Measurements from ENCODE around the gene CSDE1. TPM values are rescaled to one million over a fixed set of nuclear protein-coding genes. Genes with fewer than 3 reads are reported as not detected.

CSDE1 gene
- total and polyA plus RNA-seq, 2 experiments from 2014 or later = 161 to 802 TPM

GRCh38 chr1:114694540-114695310 lies 63.1 kb downstream of the CSDE1 start:
- TF ChIP-seq EZH2 (IDR thresholded peaks at IDR 0.05; ENCODE audit: borderline replicate concordance) (no peak), EZH2phosphoT487 (IDR thresholded peaks at IDR 0.05; ENCODE audit: low read depth, severe bottlenecking, unreplicated experiment) (no peak), CTCF (IDR thresholded peaks at IDR 0.05; ENCODE audit: poor library complexity) (no peak)
- Histone ChIP-seq H3K4me2 (no peak overlapping the region), H2AFZ (no peak overlapping the region), H3K4me3 (no peak overlapping the region), H3K4me1 (ENCODE audit: insufficient read depth) (no peaks in the 10 kb centered on the region), H3K9me3 (ENCODE audit: low read depth) (no peaks in the 10 kb centered on the region), H3K27ac (no peak overlapping the region), H3K36me3 (replicated peaks; ENCODE audit: insufficient read depth, low read depth) (no peaks in the 10 kb centered on the region), H3K79me2 (no peaks in the 10 kb centered on the region), H4K20me1 (ENCODE audit: insufficient read depth, poor library complexity, severe bottlenecking) (no peaks in the 10 kb centered on the region), H3K9me2 (replicated peaks; ENCODE audit: insufficient read depth) (no peaks in the 10 kb centered on the region), H3K27me3 (no peaks in the 10 kb centered on the region)
- 94% methylated on average over 9 of the region's 9 CpGs for WGBS (ENCODE audit: low lambda C conversion rate, missing lambda C conversion rate)
- DNase-seq (ENCODE audit: low spot score) = no peak

- TF ChIP-seq CTCF (IDR thresholded peaks at IDR 0.05; ENCODE audit: poor library complexity) = no peak
- TF ChIP-seq EZH2phosphoT487 (IDR thresholded peaks at IDR 0.05; ENCODE audit: low read depth, severe bottlenecking, unreplicated experiment) = no peak
- no peak for TF ChIP-seq EZH2 (IDR thresholded peaks at IDR 0.05; ENCODE audit: borderline replicate concordance)
- Histone ChIP-seq H3K36me3 (replicated peaks; ENCODE audit: insufficient read depth, low read depth) (no peaks in the 10 kb centered on the region), H3K9me2 (replicated peaks; ENCODE audit: insufficient read depth) (no peaks in the 10 kb centered on the region), H3K79me2 (no peaks in the 10 kb centered on the region), H2AFZ (no peak overlapping the region), H3K9me3 (ENCODE audit: low read depth) (no peaks in the 10 kb centered on the region), H3K4me2 (no peak overlapping the region), H3K4me1 (ENCODE audit: insufficient read depth) (no peaks in the 10 kb centered on the region), H4K20me1 (ENCODE audit: insufficient read depth, poor library complexity, severe bottlenecking) (no peaks in the 10 kb centered on the region), H3K4me3 (no peak overlapping the region), H3K27me3 (no peaks in the 10 kb centered on the region), H3K27ac (no peak overlapping the region)
- 84% methylated on average over 3 of the region's 3 CpGs for WGBS (ENCODE audit: low lambda C conversion rate, missing lambda C conversion rate)
- no peak for DNase-seq (ENCODE audit: low spot score)
These were observed 64.8 kb downstream of the CSDE1 start for GRCh38 chr1:114692947-114693346.

GRCh38 chr1:114691061-114691460 lies 66.7 kb downstream of the CSDE1 start:
- Histone ChIP-seq H4K20me1 (ENCODE audit: insufficient read depth, poor library complexity, severe bottlenecking) (no peaks in the 10 kb centered on the region), H2AFZ (no peak overlapping the region), H3K27me3 (no peaks in the 10 kb centered on the region), H3K27ac (no peak overlapping the region), H3K4me1 (ENCODE audit: insufficient read depth) (no peaks in the 10 kb centered on the region), H3K9me3 (ENCODE audit: low read depth) (no peaks in the 10 kb centered on the region), H3K79me2 (no peaks in the 10 kb centered on the region), H3K4me3 (no peak overlapping the region), H3K9me2 (replicated peaks; ENCODE audit: insufficient read depth) (no peaks in the 10 kb centered on the region), H3K4me2 (no peak overlapping the region), H3K36me3 (replicated peaks; ENCODE audit: insufficient read depth, low read depth) (no peaks in the 10 kb centered on the region)
- TF ChIP-seq CTCF (IDR thresholded peaks at IDR 0.05; ENCODE audit: poor library complexity) = no peak
- TF ChIP-seq EZH2phosphoT487 (IDR thresholded peaks at IDR 0.05; ENCODE audit: low read depth, severe bottlenecking, unreplicated experiment) = no peak
- no peak for TF ChIP-seq EZH2 (IDR thresholded peaks at IDR 0.05; ENCODE audit: borderline replicate concordance)
- DNase-seq (ENCODE audit: low spot score) = no peak
- 89% methylated on average over 2 of the region's 2 CpGs for WGBS (ENCODE audit: low lambda C conversion rate, missing lambda C conversion rate)

Measured in hepatocyte (in vitro differentiated cells).